HepG2 (cell line): Measurements from ENCODE around the gene GAS2. TPM values are rescaled to one million over a fixed set of nuclear protein-coding genes. Genes with fewer than 3 reads are reported as not detected.

Experiments used
- ATF7 ChIP-seq, 2 experiments: fragments of 450-650 bp in 1 of 2; sonication (generic) in 1 of 2; formaldehyde crosslinking in 1 of 2; IDR thresholded peaks; 2 replicates each; pipeline versions ENCODE4 v1.4.0 to v1.6.1; 2016 to 2020; ENCODE audit warnings: antibody characterized with exemption in 1 of 2, mild to moderate bottlenecking in 1 of 2, missing genetic modification reagents in 1 of 2
- EED ChIP-seq: sonication (generic); formaldehyde crosslinking; IDR thresholded peaks from 2 replicates; pipeline ENCODE4 v1.5.0; 2020; ENCODE audit warnings: mild to moderate bottlenecking, missing genetic modification reagents
- EHMT2 ChIP-seq: fragments of 200-600 bp; sonication (generic); IDR thresholded peaks from 2 replicates; pipeline ENCODE4 v1.7.0; 2017; ENCODE audit warnings: antibody characterized with exemption, low read depth, low read length, borderline replicate concordance
- FOXP4 ChIP-seq: sonication (generic); formaldehyde crosslinking; IDR thresholded peaks from 2 replicates; pipeline ENCODE4 v1.4.0; 2020; ENCODE audit warnings: missing genetic modification reagents
- GABPB1 ChIP-seq: IDR thresholded peaks from 2 replicates; pipeline ENCODE4 v1.6.1; 2016; ENCODE audit warnings: mild to moderate bottlenecking, missing genetic modification reagents, moderate library complexity, missing compliant biosample characterization
- HNF4A ChIP-seq: sonication (generic); formaldehyde crosslinking; IDR thresholded peaks from 2 replicates; pipeline ENCODE4 v1.4.0; 2020; ENCODE audit warnings: missing genetic modification reagents
- JUNB ChIP-seq: sonication (generic); formaldehyde crosslinking; IDR thresholded peaks from 2 replicates; pipeline ENCODE4 v1.8.0; 2022; ENCODE audit warnings: missing genetic modification reagents, mild to moderate bottlenecking, borderline replicate concordance
- MED8 ChIP-seq: sonication (generic); formaldehyde crosslinking; IDR thresholded peaks from 2 replicates; pipeline ENCODE4 v1.8.1; 2023; ENCODE audit warnings: mild to moderate bottlenecking, missing genetic modification reagents; ENCODE audit not compliant: insufficient replicate concordance
- MXI1 ChIP-seq: IDR thresholded peaks from 3 replicates; pipeline ENCODE4 v1.6.1; 2012; ENCODE audit warnings: low read depth, low read length, inconsistent platforms, borderline replicate concordance
- STAT6 ChIP-seq: sonication (generic); formaldehyde crosslinking; IDR thresholded peaks from 2 replicates; pipeline ENCODE4 v1.4.0; 2020; ENCODE audit warnings: missing genetic modification reagents, mild to moderate bottlenecking, borderline replicate concordance
- TCF7 ChIP-seq: sonication (generic); IDR thresholded peaks from 2 replicates; pipeline ENCODE4 v1.6.1; 2016; ENCODE audit warnings: antibody characterized with exemption, low read depth
- TERF1 ChIP-seq: sonication (generic); formaldehyde crosslinking; IDR thresholded peaks from 2 replicates; pipeline ENCODE4 v1.8.0; 2022; ENCODE audit warnings: mild to moderate bottlenecking, missing genetic modification reagents, moderate library complexity
- THAP9 ChIP-seq: sonication (generic); formaldehyde crosslinking; IDR thresholded peaks from 2 replicates; pipeline ENCODE4; 2020; ENCODE audit warnings: missing genetic modification reagents, mild to moderate bottlenecking, borderline replicate concordance
- ZEB1 ChIP-seq: IDR thresholded peaks from 2 replicates; pipeline ENCODE4 v1.6.1; 2012; ENCODE audit warnings: mild to moderate bottlenecking, low read depth, inconsistent platforms; ENCODE audit not compliant: insufficient replicate concordance
- ZIK1 ChIP-seq: sonication (generic); formaldehyde crosslinking; IDR thresholded peaks from 2 replicates; pipeline ENCODE4 v1.5.0; 2020; ENCODE audit warnings: mild to moderate bottlenecking, low read depth, missing genetic modification reagents, borderline replicate concordance
- ZNF160 ChIP-seq: sonication (generic); formaldehyde crosslinking; IDR thresholded peaks from 2 replicates; pipeline ENCODE4 v1.8.0; 2022; ENCODE audit warnings: mild to moderate bottlenecking, inconsistent platforms, missing genetic modification reagents
- ZNF292 ChIP-seq: sonication (generic); formaldehyde crosslinking; IDR thresholded peaks from 2 replicates; pipeline ENCODE4 v1.8.1; 2022; ENCODE audit warnings: mild to moderate bottlenecking, low read depth, missing genetic modification reagents, borderline replicate concordance
- ZNF34 ChIP-seq: sonication (generic); formaldehyde crosslinking; IDR thresholded peaks from 2 replicates; pipeline ENCODE4 v1.4.0; 2020; ENCODE audit warnings: mild to moderate bottlenecking, missing genetic modification reagents, borderline replicate concordance
- ZNF607 ChIP-seq: sonication (generic); formaldehyde crosslinking; IDR thresholded peaks from 2 replicates; pipeline ENCODE4 v1.5.1; 2020; ENCODE audit warnings: missing genetic modification reagents, mild to moderate bottlenecking, borderline replicate concordance
- ZNF616 ChIP-seq: sonication (generic); formaldehyde crosslinking; IDR thresholded peaks from 2 replicates; pipeline ENCODE4 v1.5.0; 2020; ENCODE audit warnings: low read depth, mild to moderate bottlenecking, missing genetic modification reagents
- ZNF75D ChIP-seq: sonication (generic); formaldehyde crosslinking; IDR thresholded peaks from 2 replicates; pipeline ENCODE4 v1.8.1; 2023; ENCODE audit warnings: missing genetic modification reagents, mild to moderate bottlenecking, borderline replicate concordance
- ZSCAN30 ChIP-seq: sonication (generic); formaldehyde crosslinking; IDR thresholded peaks from 2 replicates; pipeline ENCODE4 v1.5.0; 2020; ENCODE audit warnings: mild to moderate bottlenecking, missing genetic modification reagents
- polyA plus RNA-seq, 8 experiments: library from polyadenylated mRNA; depleted of rRNA in 3 of 8; stranded (reverse) in 7 of 8; unstranded in 1 of 8; fragments of >200 nt; fragmentation: Illumina TruSeq in 4 of 8; extraction: Trizol in 4 of 8; gene quantifications; 2 replicates each; pipeline versions ENCODE4 v1.2.1 to v1.2.3, GENCODE V29; 2011 to 2016; ENCODE audit warnings: low read depth in 4 of 8, missing spikeins in 1 of 8, mixed read lengths in 1 of 8; ENCODE audit not compliant: insufficient read depth in 1 of 8
- total RNA-seq, 5 experiments: library from RNA; depleted of rRNA; stranded (reverse); fragments of >200 nt; fragmentation: Illumina TruSeq; extraction: Trizol; gene quantifications; 2 replicates each; pipeline ENCODE4 v1.2.3, GENCODE V29; 2016; ENCODE audit warnings: low read depth in 1 of 5

Gene GAS2
- total and polyA plus RNA-seq, 2 of the 13 experiments (the other 11 are each of a cell fraction or from before 2014, with no cell fraction given): 26.0 to 85.1 TPM

- no peak for TF ChIP-seq THAP9 (CRISPR knock-in tag)
- TF ChIP-seq JUNB (CRISPR knock-in tag): no peak
- TF ChIP-seq ATF7 (IDR thresholded peaks at IDR 0.05): no peak
- TF ChIP-seq ATF7 (CRISPR knock-in tag; IDR thresholded peaks at IDR 0.05): no peak
- no peak for TF ChIP-seq ZEB1
- no peak for TF ChIP-seq STAT6 (CRISPR knock-in tag)
- no peak for TF ChIP-seq ZNF34 (CRISPR knock-in tag)
- TF ChIP-seq FOXP4 (CRISPR knock-in tag): peak; percentile 63
- no peak for TF ChIP-seq ZIK1 (CRISPR knock-in tag)
- no peak for TF ChIP-seq TCF7
- TF ChIP-seq ZNF616 (CRISPR knock-in tag): no peak
- TF ChIP-seq ZSCAN30 (CRISPR knock-in tag): no peak
- no peak for TF ChIP-seq MXI1
- TF ChIP-seq TERF1: no peak
- TF ChIP-seq ZNF160 (CRISPR knock-in tag): no peak
- TF ChIP-seq ZNF607 (CRISPR knock-in tag): no peak
- no peak for TF ChIP-seq EED (CRISPR knock-in tag)
- peak; percentile 71; the same call in 1 of the 2 replicates for TF ChIP-seq EHMT2
- no peak for TF ChIP-seq ZNF75D
- TF ChIP-seq HNF4A (CRISPR knock-in tag): 0 out of 2 replicates have a peak, but pooled peaks have one; percentile 7
- no peak for TF ChIP-seq ZNF292
- TF ChIP-seq MED8: no peak
- no peak for TF ChIP-seq GABPB1
These were observed 126.1 kb downstream of the GAS2 start (continued) for GRCh38 chr11:22792497-22792896.
